ENCODE results near the gene KNTC1.
"Not testable (repeated sequence)": the region's sequence is repeated elsewhere in the genome, so short reads cannot be mapped to it uniquely, and the experiment has no call there.

The KNTC1 gene

GRCh38 chr12:122505419-122506051 is 21.5 kb upstream of the KNTC1 start:
- no peak overlapping the region for H3K4me3 ChIP-seq (ENCODE audit: low read depth, low read length)

GRCh38 chr12:122506393-122506938 is 20.6 kb upstream of the KNTC1 start:
- no peak overlapping the region for H3K4me3 ChIP-seq (ENCODE audit: low read depth, low read length)

GRCh38 chr12:122508163-122508562 is 18.9 kb upstream of the KNTC1 start:
- H3K4me3 ChIP-seq (ENCODE audit: low read depth, low read length), result no peak overlapping the region

- H3K4me3 ChIP-seq (ENCODE audit: low read depth, low read length), result not testable (repeated sequence)
These were observed 14.0 kb upstream of the KNTC1 start for GRCh38 chr12:122513028-122513427.

GRCh38 chr12:122513660-122514059 is 13.4 kb upstream of the KNTC1 start:
- H3K4me3 ChIP-seq (ENCODE audit: low read depth, low read length), result no peak overlapping the region

- H3K4me3 ChIP-seq (ENCODE audit: low read depth, low read length), result no peak overlapping the region
These were observed 11.8 kb upstream of the KNTC1 start for GRCh38 chr12:122515275-122515674.

GRCh38 chr12:122516544-122517361 is 10.3 kb upstream of the KNTC1 start:
- no peak overlapping the region for H3K4me3 ChIP-seq (ENCODE audit: low read depth, low read length)

- no peak overlapping the region for H3K4me3 ChIP-seq (ENCODE audit: low read depth, low read length)
These were observed 9.2 kb upstream of the KNTC1 start for GRCh38 chr12:122517877-122518276.

- H3K4me3 ChIP-seq (ENCODE audit: low read depth, low read length), result no peak overlapping the region
These were observed 8.1 kb upstream of the KNTC1 start for GRCh38 chr12:122518908-122519307.

- no peak overlapping the region for H3K4me3 ChIP-seq (ENCODE audit: low read depth, low read length)
These were observed 7.6 kb upstream of the KNTC1 start for GRCh38 chr12:122519418-122519817.

GRCh38 chr12:122520676-122521075 is 6.4 kb upstream of the KNTC1 start:
- H3K4me3 ChIP-seq (ENCODE audit: low read depth, low read length), result no peak overlapping the region

GRCh38 chr12:122523280-122523679 is 3.8 kb upstream of the KNTC1 start:
- H3K4me3 ChIP-seq (ENCODE audit: low read depth, low read length), result no peak overlapping the region

GRCh38 chr12:122523846-122524718 is 3.0 kb upstream of the KNTC1 start:
- peak overlapping the region; percentile 39 for H3K4me3 ChIP-seq (ENCODE audit: low read depth, low read length)

- peak overlapping the region; percentile 95 for H3K4me3 ChIP-seq (ENCODE audit: low read depth, low read length)
These were observed 462 bp downstream of the KNTC1 start for GRCh38 chr12:122527478-122527944.

GRCh38 chr12:122528582-122528981 is 1.5 kb downstream of the KNTC1 start:
- H3K4me3 ChIP-seq (ENCODE audit: low read depth, low read length), result peak overlapping the region; percentile 95

GRCh38 chr12:122528992-122529391 is 1.9 kb downstream of the KNTC1 start:
- no peak overlapping the region for H3K4me3 ChIP-seq (ENCODE audit: low read depth, low read length)

GRCh38 chr12:122533856-122534255 is 6.8 kb downstream of the KNTC1 start:
- H3K4me3 ChIP-seq (ENCODE audit: low read depth, low read length), result no peak overlapping the region

GRCh38 chr12:122537021-122537420 is 10.0 kb downstream of the KNTC1 start:
- no peak overlapping the region for H3K4me3 ChIP-seq (ENCODE audit: low read depth, low read length)

GRCh38 chr12:122538496-122538895 is 11.4 kb downstream of the KNTC1 start:
- no peak overlapping the region for H3K4me3 ChIP-seq (ENCODE audit: low read depth, low read length)

GRCh38 chr12:122544537-122544936 is 17.5 kb downstream of the KNTC1 start:
- H3K4me3 ChIP-seq (ENCODE audit: low read depth, low read length), result no peak overlapping the region

- no peak overlapping the region for H3K4me3 ChIP-seq (ENCODE audit: low read depth, low read length)
These were observed 18.8 kb downstream of the KNTC1 start for GRCh38 chr12:122545855-122546254.
